Spinal cord (tissue), 10 donors: ENCODE data around the gene OR10H1. TPM values are rescaled to one million over a fixed set of nuclear protein-coding genes. Genes with fewer than 3 reads are reported as not detected.
"Not testable (repeated sequence)": the region's sequence is repeated elsewhere in the genome, so short reads cannot be mapped to it uniquely, and the experiment has no call there.

Experiments used
- DNase-seq, 6 donors: peaks; one replicate each; pipeline versions ENCODE4 v3.0.0 to v3.0.0-alpha.2; 2013 to 2015; ENCODE audit warnings: low spot score in 6 of 6, low read depth in 4 of 6
- H3K27ac ChIP-seq: one replicate; pipeline ENCODE4 v1.5.1; 2013; ENCODE audit warnings: low read depth, low read length, control low read depth
- H3K27me3 ChIP-seq: one replicate; pipeline ENCODE4 v1.6.1; 2013; ENCODE audit warnings: low read length; ENCODE audit not compliant: control insufficient read depth, insufficient read depth
- H3K36me3 ChIP-seq: one replicate; pipeline ENCODE4 v1.6.1; 2013; ENCODE audit warnings: low read length; ENCODE audit not compliant: control insufficient read depth, insufficient read depth
- H3K4me1 ChIP-seq: one replicate; pipeline ENCODE4 v1.6.1; 2013; ENCODE audit warnings: low read length; ENCODE audit not compliant: control insufficient read depth, insufficient read depth
- H3K4me3 ChIP-seq: one replicate; pipeline ENCODE4 v1.5.1; 2013; ENCODE audit warnings: low read depth, low read length, control low read depth
- H3K9me3 ChIP-seq: one replicate; pipeline ENCODE4 v1.6.1; 2013; ENCODE audit warnings: low read length; ENCODE audit not compliant: control insufficient read depth, insufficient read depth
- WGBS: methylation state at CpG from one replicate; pipeline ENCODE4 v1.1.5; 2013; ENCODE audit warnings: missing lambda C conversion rate; ENCODE audit not compliant: insufficient coverage; 5-methylcytosine and 5-hydroxymethylcytosine counted together
- polyA plus RNA-seq, 2 donors: library from polyadenylated mRNA; unstranded; fragments of 120-200 nt; gene quantifications; one replicate each; pipeline ENCODE4 v1.2.1, GENCODE V29; 2013; ENCODE audit not compliant: insufficient read length in 2 of 2
- total RNA-seq, 2 donors: library from RNA; depleted of rRNA in 1 of 2; stranded (reverse); fragments of 120-200 nt in 1 of 2; fragments of >200 nt in 1 of 2; gene quantifications; one replicate each; pipeline versions ENCODE4 v1.2.3 to v1.2.4, GENCODE V29; 2013 to 2014
- donor health status: healthy.

The OR10H1 gene
- total and polyA plus RNA-seq, 4 donors, result 0.08 to 0.11 TPM; not detected in 2

- Histone ChIP-seq H3K36me3 (no peaks in the 10 kb centered on the region), H3K27me3 (no peaks in the 10 kb centered on the region), H3K9me3 (no peaks in the 10 kb centered on the region), H3K27ac (no peak overlapping the region), H3K4me3 (no peak overlapping the region), H3K4me1 (peaks cover 4% of the 10 kb centered on the region)
- DNase-seq, result no peak
- 88% methylated on average over 8 of the region's 8 CpGs for WGBS
These were observed 14.3 kb upstream of the OR10H1 start for GRCh38 chr19:15829786-15830185.

GRCh38 chr19:15829306-15829698, 13.8 kb upstream of the OR10H1 start:
- no peak overlapping the region for H3K4me3 ChIP-seq
- H3K9me3 ChIP-seq, result no peaks in the 10 kb centered on the region
- no peaks in the 10 kb centered on the region for H3K36me3 ChIP-seq
- no peaks in the 10 kb centered on the region for H3K4me1 ChIP-seq
- no peak for DNase-seq
- no peak overlapping the region for H3K27ac ChIP-seq
- H3K27me3 ChIP-seq, result no peaks in the 10 kb centered on the region
- WGBS, result 90% methylated on average over 10 of the region's 10 CpGs

DNA sequence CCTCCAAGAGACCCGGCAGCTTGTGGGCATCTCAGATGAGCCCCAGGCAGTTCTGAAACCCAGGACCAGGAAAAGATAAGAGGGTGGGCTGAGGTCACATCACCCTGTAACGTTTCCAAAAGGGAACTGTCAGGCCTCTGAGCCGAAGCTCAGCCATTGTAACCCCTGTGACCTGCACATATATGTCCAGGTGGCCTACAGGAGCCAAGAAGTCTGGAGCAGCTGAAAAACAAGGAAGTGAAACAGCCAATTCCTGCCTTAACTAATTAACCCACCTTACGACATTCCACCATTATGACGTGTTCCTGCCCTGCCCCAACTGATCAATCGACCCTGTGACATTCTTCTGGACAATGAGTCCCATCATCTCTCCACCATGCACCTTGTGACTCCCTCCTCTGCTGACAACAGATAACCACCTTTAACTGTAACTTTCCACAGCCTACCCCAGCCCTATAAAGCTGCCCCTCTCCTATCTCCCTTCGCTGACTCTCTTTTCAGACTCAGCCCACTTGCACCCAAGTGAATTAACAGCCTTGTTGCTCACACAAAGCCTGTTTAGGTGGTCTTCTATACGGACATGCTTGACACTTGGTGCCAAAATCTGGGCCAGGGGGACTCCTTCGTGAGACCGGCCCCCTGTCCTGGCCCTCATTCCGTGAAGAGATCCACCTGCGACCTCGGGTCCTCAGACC, 13.3 kb upstream of the OR10H1 start:
- H3K27ac ChIP-seq, H3K4me3 ChIP-seq, H3K9me3 ChIP-seq, H3K27me3 ChIP-seq, H3K4me1 ChIP-seq, DNase-seq, H3K36me3 ChIP-seq: not testable (repeated sequence)
- WGBS, result 78% methylated on average over 13 of the region's 13 CpGs

DNA sequence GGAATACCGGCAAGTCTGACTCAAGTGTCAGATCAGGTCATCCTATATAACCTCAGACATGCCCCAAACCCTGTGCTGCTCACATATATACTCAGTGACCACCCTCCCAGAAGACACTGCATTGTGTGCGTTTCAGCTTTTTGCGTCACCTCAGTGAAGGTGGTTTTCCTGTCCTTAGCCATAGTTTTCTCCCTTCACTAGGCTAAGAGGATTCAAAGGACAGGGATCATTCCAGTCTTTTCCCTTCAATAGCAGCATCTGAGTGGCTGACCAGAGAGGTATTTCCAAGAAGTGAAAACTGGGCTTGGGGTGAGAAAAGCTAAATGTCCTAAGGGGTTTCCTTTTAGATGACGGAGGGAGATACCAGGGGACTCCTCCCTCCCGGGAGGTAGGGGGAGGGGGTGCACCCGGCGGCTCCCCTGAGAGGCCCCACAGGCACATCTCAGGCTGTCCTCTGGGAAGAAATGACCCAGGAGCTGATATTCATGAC, 12.7 kb upstream of the OR10H1 start:
- no peak overlapping the region for H3K4me3 ChIP-seq

DNA sequence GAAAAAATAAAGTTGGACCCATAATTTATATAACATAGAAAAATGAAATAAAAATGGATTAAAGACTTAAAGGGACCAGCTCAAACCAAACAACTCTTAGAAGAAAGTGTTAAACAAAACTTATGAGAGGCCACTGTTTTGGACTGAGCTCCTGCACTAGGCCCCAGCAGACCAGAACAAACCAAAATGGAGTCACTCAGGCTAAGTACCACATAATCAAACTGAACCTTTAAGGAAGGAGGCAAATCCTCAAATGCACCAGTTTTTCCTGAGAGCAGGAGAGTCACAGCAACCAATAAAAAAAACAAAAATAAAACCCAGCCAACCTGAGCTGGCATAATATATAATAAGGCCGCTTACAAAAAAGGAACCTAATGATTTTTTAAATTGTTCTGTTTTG, 10.3 kb upstream of the OR10H1 start:
- H3K27ac ChIP-seq, result no peak overlapping the region
- H3K4me1 ChIP-seq, result no peaks in the 10 kb centered on the region
- H3K27me3 ChIP-seq, result no peaks in the 10 kb centered on the region
- WGBS, result no CpG with 5 or more reads among the region's 1 CpG
- H3K36me3 ChIP-seq, result no peaks in the 10 kb centered on the region
- no peak for DNase-seq
- H3K4me3 ChIP-seq, result no peak overlapping the region
- no peaks in the 10 kb centered on the region for H3K9me3 ChIP-seq

More for the DNA sequence above, 12.7 kb upstream of the OR10H1 start:
- DNase-seq, result no peak
- Histone ChIP-seq H3K9me3 (no peaks in the 10 kb centered on the region), H3K27ac (no peak overlapping the region), H3K36me3 (no peaks in the 10 kb centered on the region), H3K4me1 (no peaks in the 10 kb centered on the region), H3K27me3 (no peaks in the 10 kb centered on the region)
- 77% methylated on average over 5 of the region's 7 CpGs for WGBS

DNA sequence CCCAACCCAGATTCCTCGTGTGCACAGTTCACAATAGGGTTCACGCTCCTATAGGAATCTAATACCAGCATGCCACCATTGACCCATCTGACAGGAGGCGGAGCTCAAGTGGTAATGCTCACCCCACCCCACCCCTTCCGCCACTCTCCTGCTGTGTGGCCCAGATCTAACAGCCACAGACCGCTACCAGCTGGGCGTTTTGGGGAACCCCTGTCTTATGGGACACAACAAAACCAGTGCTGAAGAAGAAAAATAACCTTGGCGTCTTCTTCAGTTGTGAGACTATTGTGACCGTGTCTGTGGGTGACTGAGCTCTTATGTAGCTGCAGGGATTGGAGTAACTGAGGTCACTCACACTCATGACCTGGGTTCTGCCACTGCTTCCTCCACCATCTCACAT, 5.2 kb upstream of the OR10H1 start:
- DNase-seq, result no peak
- H3K4me1 ChIP-seq, result no peaks in the 10 kb centered on the region
- H3K4me3 ChIP-seq, result no peak overlapping the region
- WGBS, result 75% methylated on average over 3 of the region's 8 CpGs
- no peaks in the 10 kb centered on the region for H3K27me3 ChIP-seq
- no peaks in the 10 kb centered on the region for H3K36me3 ChIP-seq
- H3K9me3 ChIP-seq, result no peaks in the 10 kb centered on the region
- no peak overlapping the region for H3K27ac ChIP-seq

DNA sequence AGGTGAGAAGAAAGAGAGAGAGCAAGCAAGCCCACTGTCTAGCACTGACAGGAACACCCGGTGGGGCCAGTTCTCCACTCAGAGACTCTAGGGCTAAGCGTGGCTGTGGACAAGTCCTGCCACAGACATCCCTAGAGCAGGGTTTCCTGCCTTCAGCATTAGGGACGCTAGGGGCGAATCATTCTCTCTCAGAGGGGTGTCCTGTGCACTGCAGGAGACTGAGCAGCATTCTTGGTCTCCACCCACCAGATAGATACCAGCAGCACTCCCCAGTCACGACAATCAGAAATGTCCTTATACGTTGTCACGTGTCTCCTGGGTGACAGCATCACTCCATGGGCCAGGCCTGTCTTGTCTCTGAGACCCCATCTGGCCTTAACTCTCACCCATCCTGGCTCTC, 1.5 kb downstream of the OR10H1 start:
- H3K27ac ChIP-seq, result no peak overlapping the region
- no peaks in the 10 kb centered on the region for H3K36me3 ChIP-seq
- H3K4me1 ChIP-seq, result no peaks in the 10 kb centered on the region
- DNase-seq, result no peak
- no peaks in the 10 kb centered on the region for H3K9me3 ChIP-seq
- 44% methylated on average over 7 of the region's 7 CpGs for WGBS
- no peak overlapping the region for H3K4me3 ChIP-seq
- peaks cover 9% of the 10 kb centered on the region for H3K27me3 ChIP-seq

GRCh38 chr19:15812060-15812722, 3.3 kb downstream of the OR10H1 start:
- WGBS, result 20% methylated on average over 5 of the region's 6 CpGs
- H3K9me3 ChIP-seq, result no peaks in the 10 kb centered on the region

DNA sequence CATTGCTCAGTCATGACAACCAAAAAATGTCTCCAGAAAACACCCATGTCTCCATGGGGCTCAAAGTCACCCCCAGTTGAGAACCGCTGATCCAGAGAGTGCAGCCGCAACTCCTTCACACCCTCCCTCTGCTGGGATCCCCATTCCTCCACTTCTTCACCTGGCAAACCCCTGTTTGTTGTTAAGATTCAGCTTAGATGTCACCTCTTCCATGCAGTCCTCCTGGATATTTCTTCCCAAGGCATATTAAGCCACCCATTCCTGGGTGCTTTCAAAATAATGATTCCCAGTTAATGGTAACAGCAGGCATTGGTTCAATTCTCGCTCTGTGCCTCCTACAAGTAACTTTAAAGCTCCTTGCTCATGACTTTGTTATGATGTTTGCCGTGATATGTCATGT, 4.0 kb downstream of the OR10H1 start:
- no peak overlapping the region for H3K4me3 ChIP-seq
- DNase-seq, result no peak
- H3K27me3 ChIP-seq, result peaks cover 9% of the 10 kb centered on the region
- no peaks in the 10 kb centered on the region for H3K36me3 ChIP-seq
- H3K9me3 ChIP-seq, result no peaks in the 10 kb centered on the region
- H3K4me1 ChIP-seq, result no peaks in the 10 kb centered on the region
- 86% methylated on average over 3 of the region's 4 CpGs for WGBS
- no peak overlapping the region for H3K27ac ChIP-seq

More at GRCh38 chr19:15812060-15812722, 3.3 kb downstream of the OR10H1 start:
- Histone ChIP-seq H3K27ac (no peak overlapping the region), H3K27me3 (peaks cover 9% of the 10 kb centered on the region), H3K36me3 (no peaks in the 10 kb centered on the region), H3K4me3 (no peak overlapping the region), H3K4me1 (no peaks in the 10 kb centered on the region)
- peak in 2 of 6 donors; percentile 7 to 43 for DNase-seq

DNA sequence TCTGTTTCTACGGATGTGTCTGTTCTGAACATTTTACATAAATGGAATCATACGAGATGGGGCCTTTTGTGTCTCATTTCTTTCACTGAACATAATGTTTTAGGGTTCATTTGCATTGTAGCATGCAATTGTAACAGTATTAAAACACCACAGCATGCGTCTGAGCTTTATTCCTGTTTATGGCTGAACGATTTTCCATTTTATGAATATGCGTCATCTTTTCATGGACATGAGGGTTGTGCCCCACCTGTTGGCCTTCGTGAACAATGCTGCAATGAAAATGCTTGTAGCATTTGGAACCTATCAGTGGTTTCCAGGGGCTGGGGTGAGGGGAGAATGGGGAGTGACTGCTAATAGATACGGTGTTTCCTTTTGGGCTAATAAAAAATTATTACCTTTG, 5.1 kb downstream of the OR10H1 start:
- no peak overlapping the region for H3K27ac ChIP-seq
- H3K27me3 ChIP-seq, result peaks cover 9% of the 10 kb centered on the region
- H3K36me3 ChIP-seq, result no peaks in the 10 kb centered on the region
- 55% methylated on average over 4 of the region's 7 CpGs for WGBS
- H3K4me1 ChIP-seq, result no peaks in the 10 kb centered on the region
- H3K4me3 ChIP-seq, result no peak overlapping the region
- no peaks in the 10 kb centered on the region for H3K9me3 ChIP-seq
- peak in 3 of 6 donors; percentile 8 to 60 (median 12) for DNase-seq
